ENCODE data around the gene CASQ1. TPM values are rescaled to one million over a fixed set of nuclear protein-coding genes. Genes with fewer than 3 reads are reported as not detected.

CASQ1 gene
- total and polyA plus RNA-seq, 2 of the 13 experiments (the other 11 are each of a cell fraction or from before 2014, with no cell fraction given), result 0.09 to 0.20 TPM

GRCh38 chr1:160193091-160193819 is 2.9 kb downstream of the CASQ1 start (continued):
- TF ChIP-seq, protein P1, sequence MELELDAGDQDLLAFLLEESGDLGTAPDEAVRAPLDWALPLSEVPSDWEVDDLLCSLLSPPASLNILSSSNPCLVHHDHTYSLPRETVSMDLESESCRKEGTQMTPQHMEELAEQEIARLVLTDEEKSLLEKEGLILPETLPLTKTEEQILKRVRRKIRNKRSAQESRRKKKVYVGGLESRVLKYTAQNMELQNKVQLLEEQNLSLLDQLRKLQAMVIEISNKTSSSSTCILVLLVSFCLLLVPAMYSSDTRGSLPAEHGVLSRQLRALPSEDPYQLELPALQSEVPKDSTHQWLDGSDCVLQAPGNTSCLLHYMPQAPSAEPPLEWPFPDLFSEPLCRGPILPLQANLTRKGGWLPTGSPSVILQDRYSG (CRISPR knock-in tag; IDR thresholded peaks at IDR 0.05), result no peak
- TF ChIP-seq, protein P2, sequence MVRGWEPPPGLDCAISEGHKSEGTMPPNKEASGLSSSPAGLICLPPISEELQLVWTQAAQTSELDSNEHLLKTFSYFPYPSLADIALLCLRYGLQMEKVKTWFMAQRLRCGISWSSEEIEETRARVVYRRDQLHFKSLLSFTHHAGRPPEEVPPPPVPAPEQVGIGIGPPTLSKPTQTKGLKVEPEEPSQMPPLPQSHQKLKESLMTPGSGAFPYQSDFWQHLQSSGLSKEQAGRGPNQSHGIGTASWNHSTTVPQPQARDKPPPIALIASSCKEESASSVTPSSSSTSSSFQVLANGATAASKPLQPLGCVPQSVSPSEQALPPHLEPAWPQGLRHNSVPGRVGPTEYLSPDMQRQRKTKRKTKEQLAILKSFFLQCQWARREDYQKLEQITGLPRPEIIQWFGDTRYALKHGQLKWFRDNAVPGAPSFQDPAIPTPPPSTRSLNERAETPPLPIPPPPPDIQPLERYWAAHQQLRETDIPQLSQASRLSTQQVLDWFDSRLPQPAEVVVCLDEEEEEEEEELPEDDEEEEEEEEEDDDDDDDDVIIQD (CRISPR knock-in tag; IDR thresholded peaks at IDR 0.05; ENCODE audit: low read depth), result no peak
- TF ChIP-seq NFRKB (IDR thresholded peaks at IDR 0.05) (no peak), TBX2 (CRISPR knock-in tag; IDR thresholded peaks at IDR 0.05; ENCODE audit: borderline replicate concordance) (0 out of 2 replicates have a peak, but pooled peaks have one; percentile 18), PITX1 (CRISPR knock-in tag; IDR thresholded peaks at IDR 0.05) (peak; percentile 92), SPEN (CRISPR knock-in tag; IDR thresholded peaks at IDR 0.05; ENCODE audit: low read depth) (peak; percentile 80), ZNF205 (CRISPR knock-in tag; IDR thresholded peaks at IDR 0.05) (0 out of 2 replicates have a peak, but pooled peaks have one; percentile 25), HMG20B (CRISPR knock-in tag; conservative IDR thresholded peaks at IDR 0.05) (no peak), NCOR1 (IDR thresholded peaks at IDR 0.05; ENCODE audit: borderline replicate concordance, low read length) (peak; percentile 59; the same call in 1 of the 2 replicates), SOX13 (IDR thresholded peaks at IDR 0.05) (no peak), SOX13 (CRISPR knock-in tag; conservative IDR thresholded peaks at IDR 0.05 in 1 of 2, IDR thresholded peaks at IDR 0.05 in 1 of 2) (peak in 1 of 2 experiments; percentile 21; a peak in 1 of 4 replicates), ATF2 (CRISPR knock-in tag; IDR thresholded peaks at IDR 0.05) (peak; percentile 70; the same call in 1 of the 2 replicates), SMAD3 (CRISPR knock-in tag; IDR thresholded peaks at IDR 0.05) (no peak), IKZF1 (IDR thresholded peaks at IDR 0.05) (no peak), ZFP36L2 (CRISPR knock-in tag; IDR thresholded peaks at IDR 0.05) (no peak), RXRB (CRISPR knock-in tag; IDR thresholded peaks at IDR 0.05; ENCODE audit: borderline replicate concordance) (peak; percentile 23; the same call in 1 of the 2 replicates), ZEB1 (IDR thresholded peaks at IDR 0.05; ENCODE audit: insufficient replicate concordance, low read depth) (no peak), ZNF530 (CRISPR knock-in tag; IDR thresholded peaks at IDR 0.05; ENCODE audit: low read depth) (no peak), ZNF207 (IDR thresholded peaks at IDR 0.05; ENCODE audit: borderline replicate concordance) (no peak), MTF1 (CRISPR knock-in tag; IDR thresholded peaks at IDR 0.05) (no peak)
- TF ChIP-seq, protein P3, sequence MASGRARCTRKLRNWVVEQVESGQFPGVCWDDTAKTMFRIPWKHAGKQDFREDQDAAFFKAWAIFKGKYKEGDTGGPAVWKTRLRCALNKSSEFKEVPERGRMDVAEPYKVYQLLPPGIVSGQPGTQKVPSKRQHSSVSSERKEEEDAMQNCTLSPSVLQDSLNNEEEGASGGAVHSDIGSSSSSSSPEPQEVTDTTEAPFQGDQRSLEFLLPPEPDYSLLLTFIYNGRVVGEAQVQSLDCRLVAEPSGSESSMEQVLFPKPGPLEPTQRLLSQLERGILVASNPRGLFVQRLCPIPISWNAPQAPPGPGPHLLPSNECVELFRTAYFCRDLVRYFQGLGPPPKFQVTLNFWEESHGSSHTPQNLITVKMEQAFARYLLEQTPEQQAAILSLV (CRISPR knock-in tag; IDR thresholded peaks at IDR 0.05; ENCODE audit: borderline replicate concordance), result 0 out of 2 replicates have a peak, but pooled peaks have one; percentile 44
- TF ChIP-seq, protein P4, sequence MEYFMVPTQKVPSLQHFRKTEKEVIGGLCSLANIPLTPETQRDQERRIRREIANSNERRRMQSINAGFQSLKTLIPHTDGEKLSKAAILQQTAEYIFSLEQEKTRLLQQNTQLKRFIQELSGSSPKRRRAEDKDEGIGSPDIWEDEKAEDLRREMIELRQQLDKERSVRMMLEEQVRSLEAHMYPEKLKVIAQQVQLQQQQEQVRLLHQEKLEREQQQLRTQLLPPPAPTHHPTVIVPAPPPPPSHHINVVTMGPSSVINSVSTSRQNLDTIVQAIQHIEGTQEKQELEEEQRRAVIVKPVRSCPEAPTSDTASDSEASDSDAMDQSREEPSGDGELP (IDR thresholded peaks at IDR 0.05; ENCODE audit: borderline replicate concordance, low read depth), result peak; percentile 40; the same call in 1 of the 2 replicates

All from HepG2 (cell line).